Erythroblast (primary cell): ENCODE measurements around the gene PSG4.
"Not testable (repeated sequence)": the region's sequence is repeated elsewhere in the genome, so short reads cannot be mapped to it uniquely, and the experiment has no call there.

Source experiments
- DNase-seq, 2 experiments: peaks; one replicate each; lab custom pipeline; 2025; lab: John Stamatoyannopoulos, UW
- GATA1 ChIP-seq: IDR thresholded peaks from 2 replicates; pipeline ENCODE4 v1.6.1; 2011; ENCODE audit warnings: low read depth, mild to moderate bottlenecking, control low read depth, low read length, moderate library complexity
- POLR2A ChIP-seq: IDR thresholded peaks from 2 replicates; pipeline ENCODE4 v1.6.1; 2011; ENCODE audit warnings: mild to moderate bottlenecking, low read length

The PSG4 gene

DNA sequence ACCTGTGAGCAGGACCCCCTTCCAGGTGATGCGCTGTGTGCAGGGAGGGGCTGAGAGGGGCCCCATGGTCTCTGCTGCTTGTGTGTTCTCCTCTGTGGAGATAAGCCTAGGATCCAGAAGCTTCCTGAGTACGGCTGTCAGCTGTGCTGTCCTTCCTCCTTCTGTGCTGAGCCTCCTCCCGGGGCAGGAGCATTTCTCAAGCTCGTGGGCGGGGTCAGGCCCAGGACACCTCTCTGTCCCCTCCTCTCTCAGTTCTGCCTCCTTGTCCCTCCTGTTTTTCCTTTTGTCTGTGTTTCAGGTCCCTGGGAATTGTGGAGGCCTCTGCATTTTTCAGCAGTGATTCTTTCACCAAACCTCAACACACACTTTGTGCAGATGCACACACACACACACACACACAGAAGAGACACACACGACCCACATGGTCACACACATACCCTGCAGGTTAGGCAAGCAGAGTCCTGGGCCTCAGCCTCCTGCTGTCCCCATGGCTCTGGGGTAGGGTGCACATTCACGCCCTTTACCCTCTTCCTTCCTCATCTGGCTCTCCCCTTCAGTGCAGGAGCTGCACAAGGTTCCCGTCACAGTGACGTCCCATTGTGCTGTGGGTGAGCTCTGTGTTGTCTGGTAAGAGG lies at the start of gene PSG4:
Gene PSG4, minus strand, starts transcription at position 168 of the 635 bp plus-strand sequence. Its CDS starts 102 bp downstream, at position 66.
- not testable (repeated sequence) for DNase-seq

DNA sequence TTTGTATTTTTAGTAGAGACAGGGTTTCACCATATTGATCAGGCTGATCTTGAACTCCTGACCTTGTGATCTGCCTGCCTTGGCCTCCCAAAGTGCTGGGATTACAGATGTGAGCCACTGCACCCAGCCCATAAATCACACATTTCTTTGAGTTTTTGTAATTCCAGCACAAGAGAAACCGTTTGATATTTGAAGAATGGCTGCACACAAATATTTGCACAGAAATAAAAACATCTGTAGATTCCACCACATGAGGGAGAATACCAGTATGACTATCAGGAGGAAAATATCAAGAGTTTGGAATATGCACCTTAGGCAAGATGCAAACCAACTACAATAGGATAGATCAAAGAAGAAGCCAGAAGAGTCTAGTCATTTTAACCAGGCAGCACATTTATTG lies 46.0 kb upstream of the PSG4 start:
- DNase-seq: not testable (repeated sequence)

DNA sequence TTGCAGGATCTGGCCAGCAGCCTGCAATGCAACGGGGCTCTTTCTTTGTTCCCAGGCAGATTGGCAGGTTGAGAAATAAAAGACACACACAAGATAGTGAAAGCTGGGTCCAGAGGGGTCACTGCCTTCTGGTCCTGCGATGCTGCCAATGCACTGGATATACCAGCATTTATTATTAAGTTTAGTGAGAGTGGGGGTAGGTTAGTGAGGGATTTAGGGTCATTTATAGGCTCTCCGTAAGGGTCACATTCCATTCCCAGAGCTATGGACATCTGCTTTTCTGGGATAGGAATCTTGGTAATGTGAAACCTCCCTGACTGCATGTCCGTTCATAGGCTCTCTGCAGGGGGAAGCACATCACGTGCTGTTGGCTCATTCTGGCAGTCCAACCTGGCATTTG lies 44.9 kb upstream of the PSG4 start:
- not testable (repeated sequence) for DNase-seq

DNA sequence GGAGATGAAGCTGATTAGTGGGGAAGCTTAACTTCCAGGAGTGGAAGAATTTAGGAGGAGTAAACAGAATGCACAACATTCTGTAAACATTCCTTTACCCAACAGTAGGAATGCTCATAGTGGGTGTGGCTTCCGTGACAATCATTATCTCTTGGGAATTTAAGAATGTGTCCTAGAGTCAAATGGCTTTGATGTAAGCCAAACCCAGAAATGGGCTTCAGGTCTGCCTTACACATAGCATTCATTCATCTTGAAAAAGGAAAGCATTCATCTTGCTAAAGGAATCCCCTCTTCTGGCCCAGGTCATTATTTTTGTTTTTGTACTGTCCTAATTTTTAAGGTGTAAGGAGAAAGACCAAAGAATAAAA lies 43.2 kb upstream of the PSG4 start:
- DNase-seq: not testable (repeated sequence)

DNA sequence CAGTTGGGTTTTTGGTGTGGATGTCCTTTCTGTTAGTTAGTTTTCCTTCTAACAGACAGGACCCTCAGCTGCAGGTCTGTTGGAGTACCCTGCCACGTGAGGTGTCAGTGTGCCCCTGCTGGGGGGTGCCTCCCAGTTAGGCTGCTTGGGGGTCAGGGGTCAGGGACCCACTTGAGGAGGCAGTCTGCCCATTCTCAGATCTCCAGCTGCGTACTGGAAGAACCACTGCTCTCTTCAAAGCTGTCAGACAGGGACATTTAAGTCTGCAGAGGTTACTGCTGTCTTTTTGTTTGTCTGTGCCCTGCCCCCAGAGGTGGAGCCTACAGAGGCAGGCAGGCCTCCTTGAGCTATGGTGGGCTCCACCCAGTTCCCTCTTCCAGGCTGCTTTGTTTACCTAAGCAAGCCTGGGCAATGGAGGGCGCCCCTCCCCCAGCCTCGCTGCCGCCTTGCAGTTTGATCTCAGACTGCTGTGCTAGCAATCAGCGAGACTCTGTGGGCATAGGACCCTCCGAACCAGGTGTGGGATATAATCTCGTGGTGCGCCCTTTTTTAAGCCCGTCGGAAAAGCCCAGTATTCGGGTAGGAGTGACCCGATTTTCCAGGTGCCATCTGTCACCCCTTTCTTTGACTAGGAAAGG lies 41.9 kb upstream of the PSG4 start:
- not testable (repeated sequence) for DNase-seq

DNA sequence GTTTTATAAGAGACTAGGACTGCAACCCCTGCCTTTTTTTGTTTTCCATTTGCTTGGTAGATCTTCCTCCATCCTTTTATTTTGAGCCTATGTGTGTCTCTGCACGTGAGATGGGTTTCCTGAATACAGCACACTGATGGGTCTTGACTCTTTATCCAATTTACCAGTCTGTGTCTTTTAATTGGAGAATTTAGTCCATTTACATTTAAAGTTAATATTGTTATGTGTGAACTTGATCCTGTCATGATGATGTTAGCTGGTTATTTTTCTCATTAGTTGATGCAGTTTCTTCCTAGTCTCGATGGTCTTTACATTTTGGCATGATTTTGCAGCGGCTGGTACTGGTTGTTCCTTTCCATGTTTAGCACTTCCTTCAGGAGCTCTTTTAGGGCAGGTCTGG lies 40.4 kb upstream of the PSG4 start:
- not testable (repeated sequence) for DNase-seq

DNA sequence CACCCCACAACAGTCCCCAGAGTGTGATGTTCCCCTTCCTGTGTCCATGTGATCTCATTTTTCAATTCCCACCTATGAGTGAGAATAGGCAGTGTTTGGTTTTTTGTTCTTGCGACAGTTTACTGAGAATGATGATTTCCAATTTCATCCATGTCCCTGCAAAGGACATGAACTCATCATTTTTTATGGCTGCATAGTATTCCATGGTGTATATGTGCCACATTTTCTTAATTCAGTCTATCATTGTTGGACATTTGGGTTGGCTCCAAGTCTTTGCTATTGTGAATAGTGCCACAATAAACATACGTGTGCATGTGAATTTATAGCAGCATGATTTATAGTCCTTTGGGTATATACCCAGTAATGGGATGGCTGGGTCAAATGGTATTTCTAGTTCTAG lies 36.8 kb upstream of the PSG4 start:
- not testable (repeated sequence) for DNase-seq

DNA sequence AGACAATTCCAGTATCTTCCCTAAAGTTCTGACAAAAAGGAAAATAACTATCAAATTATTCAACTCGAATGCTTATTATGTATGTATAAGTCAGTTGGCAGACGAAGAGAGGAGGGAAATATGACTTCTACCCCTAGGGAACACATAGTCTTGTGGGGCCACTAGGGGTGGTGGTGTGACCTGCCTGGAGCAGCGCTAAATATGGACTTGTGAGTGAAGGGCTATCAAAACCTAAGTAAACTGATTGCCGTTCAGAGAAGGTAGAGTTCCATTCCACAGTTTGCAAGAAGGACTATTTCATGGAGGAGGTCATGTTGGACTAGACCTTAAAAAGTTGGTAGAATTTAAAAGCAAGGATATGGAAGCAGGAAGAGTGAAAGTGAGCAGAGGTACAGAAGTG lies 32.8 kb upstream of the PSG4 start:
- not testable (repeated sequence) for DNase-seq

DNA sequence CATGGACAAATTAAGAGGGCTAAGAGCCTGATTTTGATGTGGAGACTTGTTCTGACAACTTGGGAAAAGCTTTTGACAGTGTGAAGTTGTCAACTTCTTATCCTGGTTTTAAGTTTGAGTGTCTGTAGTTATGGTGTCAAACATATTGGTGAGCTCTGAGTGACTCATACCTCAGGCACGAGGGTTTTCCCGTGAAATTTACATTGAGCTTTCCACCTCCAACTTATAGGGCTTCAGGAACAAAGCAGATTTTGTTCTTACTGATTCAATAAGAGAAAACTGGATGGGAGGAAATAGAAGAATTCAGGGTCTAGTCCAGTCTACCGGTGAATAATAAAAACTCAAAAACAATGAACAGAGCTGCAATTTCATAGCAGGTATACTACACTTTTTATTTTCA lies 30.2 kb upstream of the PSG4 start:
- not testable (repeated sequence) for DNase-seq

DNA sequence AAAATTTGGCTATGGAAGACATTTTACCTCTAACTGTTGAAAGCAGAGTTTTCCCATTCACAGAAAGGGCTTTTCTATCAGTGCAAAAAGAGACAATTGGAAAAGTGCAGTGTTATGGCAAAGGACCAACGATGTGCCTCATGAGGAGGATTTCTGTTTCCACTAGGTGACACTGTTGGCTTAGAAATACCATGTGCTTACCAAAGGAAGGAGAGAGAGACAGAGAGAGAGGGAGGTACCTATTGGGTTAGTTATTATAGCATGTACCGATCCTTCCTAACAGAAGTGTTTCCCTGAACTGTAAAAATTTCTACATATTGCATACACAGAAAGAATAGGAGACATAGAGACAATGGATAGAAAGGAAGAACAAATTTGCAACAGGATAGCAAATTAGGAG lies 23.9 kb upstream of the PSG4 start:
- TF ChIP-seq GATA1 (no peak), POLR2A (no peak)
- no peak for DNase-seq

DNA sequence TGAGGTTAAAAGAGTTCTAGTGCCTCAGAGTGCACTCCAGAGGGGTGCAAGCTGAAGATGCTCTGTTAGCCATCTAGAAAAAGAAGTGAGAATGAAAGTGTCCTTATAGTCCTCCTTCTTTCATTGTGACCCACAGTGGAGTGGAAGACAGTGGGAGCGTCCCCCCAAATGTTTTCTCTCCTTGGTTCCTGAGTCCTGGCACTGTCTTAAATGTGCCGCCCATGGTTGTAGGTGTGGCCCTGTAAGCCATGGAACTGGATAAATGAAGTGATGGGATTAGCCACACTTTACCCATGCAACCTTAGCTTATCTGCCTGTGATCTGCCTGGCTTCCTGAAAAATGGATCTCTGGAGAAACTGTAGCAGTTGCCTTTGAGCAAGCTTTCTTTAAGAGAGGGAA lies 23.3 kb upstream of the PSG4 start:
- DNase-seq: peak in 1 of 2 experiments; percentile 0

DNA sequence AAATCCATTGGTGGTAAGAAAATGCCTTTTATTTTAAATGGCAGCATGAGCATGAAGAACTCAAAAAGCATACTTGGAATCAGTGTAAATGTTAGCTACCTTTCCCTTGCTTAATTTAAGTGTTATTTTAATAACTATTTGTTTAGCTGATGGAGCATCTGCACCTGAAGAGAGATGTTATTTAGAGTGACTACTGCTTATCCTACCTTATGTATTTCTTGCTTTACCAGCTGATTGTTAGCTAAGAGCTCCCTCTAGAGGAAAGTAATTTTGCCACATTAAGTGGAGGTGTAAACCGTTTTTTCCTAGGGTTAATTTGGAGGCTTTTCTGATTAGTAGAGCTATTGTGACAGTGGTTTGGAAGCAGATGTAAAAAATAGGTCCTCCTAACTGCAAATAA lies 21.5 kb upstream of the PSG4 start:
- not testable (repeated sequence) for DNase-seq

DNA sequence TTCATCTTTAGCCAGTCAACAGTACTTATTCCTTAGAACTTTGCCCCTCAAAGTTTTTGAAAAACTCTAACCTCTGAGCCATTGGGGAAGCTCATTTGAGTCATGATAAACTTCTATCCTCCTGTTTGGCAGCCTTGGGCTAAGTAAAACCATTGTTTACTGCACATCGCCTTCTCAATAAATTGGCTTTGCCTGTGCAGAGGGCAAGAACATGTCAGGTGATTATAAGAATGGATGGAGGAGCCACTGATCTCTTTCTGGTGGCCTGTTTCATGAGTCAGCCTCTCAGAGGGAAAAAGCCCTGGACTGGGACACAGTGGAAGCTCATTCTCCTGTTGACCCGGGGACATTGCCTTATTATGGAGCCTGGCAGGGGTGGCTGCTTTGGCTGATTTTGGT lies 19.4 kb upstream of the PSG4 start:
- TF ChIP-seq POLR2A (no peak), GATA1 (no peak)
- no peak for DNase-seq

DNA sequence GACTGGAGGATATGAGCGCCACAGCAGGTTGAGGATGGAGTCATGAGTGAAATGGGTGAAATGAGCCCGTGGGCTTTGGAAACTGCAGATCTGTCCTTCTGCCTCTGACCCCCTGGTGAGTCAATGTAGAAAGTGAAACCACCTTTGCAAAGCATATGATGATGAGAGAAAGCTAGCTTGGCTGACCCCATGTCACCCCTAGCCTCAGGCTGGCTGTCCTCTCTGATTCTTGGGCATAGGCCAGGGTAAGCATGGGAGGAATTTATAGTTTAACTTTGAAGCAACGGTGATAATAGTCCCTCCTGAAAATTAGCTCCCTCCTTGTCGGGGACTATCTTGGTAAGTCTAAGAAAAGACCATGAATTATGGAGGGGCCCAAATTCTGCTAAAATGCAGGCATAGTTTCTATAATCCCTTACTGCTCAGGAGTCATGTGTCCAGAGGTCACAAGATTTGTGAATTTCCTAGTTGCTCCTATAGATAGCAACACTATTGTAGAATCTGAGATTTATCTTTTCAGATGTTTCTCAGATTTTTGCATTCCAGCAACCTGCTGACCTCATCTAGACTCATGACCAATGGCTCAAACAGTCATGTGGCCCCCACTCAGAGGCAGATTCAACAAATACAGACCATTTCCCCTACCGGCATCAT lies 18.9 kb upstream of the PSG4 start:
- not testable (repeated sequence) for DNase-seq

DNA sequence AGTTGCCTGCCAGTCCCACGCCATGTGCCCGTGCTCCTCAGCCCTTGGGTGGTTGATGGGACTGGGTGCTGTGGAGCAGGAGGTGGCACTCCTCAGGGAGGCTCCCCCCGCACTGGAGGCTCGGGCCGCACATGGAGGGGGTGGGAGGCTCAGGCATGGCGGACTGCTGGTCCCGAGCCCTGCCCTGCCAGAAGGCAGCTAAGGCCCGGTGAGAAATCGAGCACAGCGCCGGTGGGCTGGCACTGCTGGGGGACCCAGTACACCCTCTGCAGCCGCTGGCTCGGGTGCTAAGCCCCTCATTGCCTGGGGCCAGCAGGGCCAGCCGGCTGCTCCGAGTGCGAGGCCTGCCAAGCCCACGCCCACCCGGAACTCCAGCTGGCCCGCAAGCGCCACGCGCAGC lies 16.5 kb upstream of the PSG4 start:
- not testable (repeated sequence) for DNase-seq

DNA sequence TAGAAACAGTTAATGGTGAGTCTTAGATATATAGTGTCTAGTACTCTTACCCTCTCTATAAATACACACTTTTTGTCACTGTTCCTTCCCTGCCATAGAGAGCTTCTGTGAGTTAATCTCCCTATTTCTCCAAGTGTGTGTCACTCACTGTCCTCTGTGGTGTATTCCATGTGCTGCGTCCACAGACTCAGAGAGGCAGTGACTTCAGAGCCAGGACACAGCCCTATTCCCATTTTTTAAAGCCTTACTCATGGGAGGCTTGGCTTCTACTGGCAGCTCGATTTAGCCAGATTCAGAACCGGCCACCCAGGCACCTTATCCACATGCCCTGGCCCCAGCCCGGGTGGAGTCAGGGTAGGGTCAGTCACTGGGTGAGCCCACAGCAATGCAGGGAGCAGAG lies 13.7 kb upstream of the PSG4 start:
- DNase-seq: not testable (repeated sequence)

DNA sequence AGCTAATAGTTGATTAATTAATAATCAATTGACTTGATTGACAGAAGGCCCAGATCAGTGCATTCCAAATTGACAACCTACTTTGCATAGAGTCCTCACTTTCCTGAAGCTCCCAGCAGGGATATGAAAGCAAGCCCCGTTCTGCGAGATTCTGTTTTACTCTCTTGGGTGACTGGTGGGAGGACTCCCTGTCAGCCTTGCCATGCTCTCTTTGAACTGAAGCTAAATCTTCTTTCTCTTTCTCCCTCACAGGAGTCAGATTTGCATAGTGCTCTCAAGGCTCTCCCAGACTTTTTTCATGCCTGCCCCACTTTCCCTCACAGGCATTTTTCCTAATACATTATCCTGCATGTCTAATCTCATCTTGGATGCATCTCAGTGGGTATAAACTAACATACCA lies 10.4 kb upstream of the PSG4 start:
- not testable (repeated sequence) for DNase-seq
